D341Med (cell line): ENCODE data around the gene C4orf50.
"Not testable (repeated sequence)": the region's sequence is repeated elsewhere in the genome, so short reads cannot be mapped to it uniquely, and the experiment has no call there.

Experiments used
- DNase-seq: peaks from one replicate; pipeline ENCODE4 v3.0.0; 2012; ENCODE audit warnings: low spot score

Gene C4orf50

GRCh38 chr4:6017030-6017429 lies 1.2 kb downstream of the C4orf50 start:
- DNase-seq = no peak

DNA sequence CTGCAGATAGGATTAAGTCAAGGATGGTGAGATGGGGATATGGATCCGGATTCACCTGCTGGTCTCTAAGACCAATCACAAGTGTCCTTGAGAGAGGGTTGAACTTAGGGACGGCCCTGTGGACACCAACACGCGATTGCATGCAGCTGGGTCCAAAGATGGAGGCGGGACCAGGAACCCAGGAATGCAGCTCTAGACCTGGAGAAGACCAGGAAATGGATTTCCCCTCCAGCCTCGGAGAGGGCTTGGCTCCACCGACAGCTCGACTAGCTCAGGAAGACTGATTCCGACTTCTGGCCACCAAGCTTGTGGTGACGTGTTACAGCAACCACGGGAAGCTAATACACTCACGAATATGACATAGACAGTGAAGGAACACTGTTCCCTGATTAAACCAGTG lies 4.7 kb downstream of the C4orf50 start:
- DNase-seq = no peak

- DNase-seq = no peak
Observed at GRCh38 chr4:6012200-6012599, 6.0 kb downstream of the C4orf50 start.

DNA sequence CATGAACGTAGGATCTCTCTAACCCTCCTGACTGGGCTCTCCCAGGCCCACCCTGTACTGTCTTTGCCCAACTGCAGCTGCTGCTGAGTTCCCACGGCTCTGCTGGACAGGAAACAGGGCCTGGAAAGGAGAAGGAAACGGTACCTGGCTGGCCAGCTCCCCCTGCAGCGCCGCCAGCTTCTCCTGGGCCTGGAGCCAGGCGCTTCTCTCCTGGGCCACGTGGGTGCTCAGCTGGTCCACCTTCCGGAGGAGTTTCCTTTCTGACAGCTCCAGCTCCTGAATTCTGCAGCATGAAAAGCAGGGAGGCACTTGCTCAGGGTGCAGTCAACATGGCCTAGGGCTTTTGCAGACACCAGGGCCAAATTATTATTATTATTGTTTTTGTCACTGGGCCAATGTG lies 6.5 kb downstream of the C4orf50 start:
- DNase-seq = no peak

DNA sequence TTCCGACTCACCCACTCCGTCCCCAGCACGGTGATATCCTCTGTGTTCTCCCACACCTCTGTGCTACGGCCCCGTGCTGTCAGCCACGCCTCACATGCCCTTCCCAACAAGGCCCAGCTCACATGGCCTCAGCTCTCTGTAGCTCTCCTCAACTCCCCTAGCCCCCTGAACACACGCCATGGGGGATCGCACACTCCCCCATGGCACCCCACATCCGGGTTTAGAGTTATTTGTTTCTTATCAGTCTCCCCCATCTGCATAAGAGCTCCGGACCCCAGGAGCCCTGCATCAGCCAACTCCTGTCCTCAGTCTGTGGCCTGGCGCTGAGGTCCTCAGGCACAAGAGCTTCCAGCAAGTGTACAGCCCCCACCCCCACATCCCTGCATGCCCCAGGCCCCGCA lies 7.0 kb downstream of the C4orf50 start:
- DNase-seq = no peak

DNA sequence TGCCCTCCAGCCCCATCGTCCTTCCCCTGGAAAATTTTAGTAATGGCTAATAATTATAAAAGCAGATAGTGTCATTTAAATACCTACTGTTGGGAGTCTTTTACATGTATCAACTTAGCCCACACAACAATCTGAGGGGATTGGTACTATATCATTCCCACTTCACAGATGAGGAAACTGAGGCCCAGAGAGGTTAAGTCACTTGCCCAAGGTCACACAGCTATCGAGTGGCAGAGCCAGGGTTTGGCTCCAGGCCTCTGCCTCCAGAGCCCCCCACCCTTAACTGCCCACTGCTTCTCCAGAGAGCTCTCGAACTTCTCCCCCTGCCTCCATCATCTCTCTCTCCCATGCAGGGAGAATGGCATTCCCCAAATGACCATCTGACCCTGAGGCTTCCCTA lies 7.4 kb downstream of the C4orf50 start:
- DNase-seq = no peak

DNA sequence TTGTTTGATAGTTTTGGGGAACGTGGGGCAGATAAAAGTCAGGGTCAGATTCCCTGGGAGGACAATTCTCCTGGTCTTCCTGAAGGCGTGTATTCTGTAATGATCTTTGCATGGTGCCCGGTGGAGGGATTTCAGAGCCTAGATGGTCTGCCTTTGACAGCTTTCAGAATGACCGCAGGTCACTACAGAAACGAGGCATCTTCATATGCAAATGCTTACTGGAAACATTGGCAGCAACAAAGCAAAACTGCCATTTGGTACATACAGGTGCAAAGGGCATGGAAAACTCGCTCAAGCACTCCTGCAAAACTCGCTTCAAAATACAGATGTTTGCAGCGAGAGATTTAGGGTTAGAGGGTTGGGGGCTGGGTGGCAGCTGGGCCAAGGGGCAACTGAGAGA lies 8.8 kb downstream of the C4orf50 start:
- DNase-seq = no peak

DNA sequence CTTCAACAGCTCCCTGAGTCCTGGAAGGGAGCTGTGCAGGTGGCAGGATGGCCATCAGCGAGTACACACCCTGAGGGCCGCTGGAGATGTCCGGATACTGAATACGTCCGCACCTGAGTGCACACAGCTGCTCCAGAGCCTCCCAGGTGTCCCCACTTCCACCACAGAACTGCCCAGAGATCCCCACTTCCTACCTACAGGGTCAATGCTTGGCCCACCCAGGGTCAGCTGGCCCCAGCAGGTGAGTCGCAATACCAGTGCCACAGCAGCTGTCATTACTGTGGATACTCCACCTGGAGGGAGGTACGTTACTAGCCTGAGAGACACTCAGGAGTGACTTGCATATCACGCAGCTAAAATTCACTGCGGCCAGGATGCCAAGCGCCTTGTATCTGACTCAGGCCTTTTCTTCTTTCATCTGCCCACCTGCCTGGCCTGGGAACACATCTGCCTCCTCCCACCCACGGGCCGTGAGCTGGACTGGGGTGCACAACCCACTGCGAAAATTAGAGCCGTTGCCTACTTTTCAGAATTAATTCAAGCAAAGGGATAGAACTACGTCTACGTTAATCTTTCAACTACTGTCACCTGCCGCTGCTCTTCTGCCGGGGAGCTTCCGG lies 9.4 kb downstream of the C4orf50 start:
- no peak for DNase-seq

DNA sequence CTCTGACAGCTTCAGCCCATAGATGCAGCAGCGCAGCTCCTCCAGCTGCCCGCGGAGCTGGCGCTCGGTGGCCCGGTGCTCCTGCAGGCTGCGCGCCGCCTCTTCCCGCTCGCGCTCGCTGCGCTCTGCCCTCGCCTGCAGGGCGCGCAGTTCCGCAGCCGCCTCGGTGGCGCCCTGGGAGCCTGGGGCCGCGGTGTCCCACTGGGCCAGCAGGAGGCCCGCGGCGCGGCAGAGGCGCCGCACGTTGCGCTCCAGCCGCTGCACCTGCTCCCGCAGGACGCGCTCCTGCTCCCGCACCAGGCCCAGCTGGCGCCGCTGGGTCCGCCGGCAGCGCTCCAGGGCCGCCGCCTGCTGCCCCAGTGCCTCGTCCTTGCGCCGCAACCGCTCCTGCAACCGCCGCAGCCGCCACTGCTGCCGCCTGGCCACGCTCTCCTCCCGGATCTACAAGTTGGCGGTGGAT lies 10.1 kb downstream of the C4orf50 start:
- DNase-seq = peak; percentile 77

DNA sequence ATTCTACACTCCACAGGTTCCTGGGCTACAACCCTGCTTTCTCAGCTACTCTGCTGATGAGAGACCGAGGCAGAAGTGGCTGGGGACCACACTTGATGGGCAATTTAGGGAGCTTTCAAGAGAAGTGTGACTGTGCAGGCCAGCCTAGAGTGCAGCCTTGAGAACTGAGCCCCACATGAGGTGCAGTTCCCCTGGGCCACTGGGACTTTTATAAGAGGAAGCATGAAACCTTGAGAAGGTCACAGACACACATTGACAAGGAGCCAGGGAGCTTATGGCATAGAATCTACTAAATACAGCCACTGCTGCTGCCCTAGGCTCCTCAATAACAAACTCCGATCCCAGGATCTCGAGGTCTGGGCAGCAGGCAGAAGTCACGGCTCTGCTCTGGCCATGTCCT lies 13.1 kb downstream of the C4orf50 start:
- DNase-seq = no peak

GRCh38 chr4:6003485-6003884 lies 14.7 kb downstream of the C4orf50 start:
- DNase-seq = not testable (repeated sequence)

DNA sequence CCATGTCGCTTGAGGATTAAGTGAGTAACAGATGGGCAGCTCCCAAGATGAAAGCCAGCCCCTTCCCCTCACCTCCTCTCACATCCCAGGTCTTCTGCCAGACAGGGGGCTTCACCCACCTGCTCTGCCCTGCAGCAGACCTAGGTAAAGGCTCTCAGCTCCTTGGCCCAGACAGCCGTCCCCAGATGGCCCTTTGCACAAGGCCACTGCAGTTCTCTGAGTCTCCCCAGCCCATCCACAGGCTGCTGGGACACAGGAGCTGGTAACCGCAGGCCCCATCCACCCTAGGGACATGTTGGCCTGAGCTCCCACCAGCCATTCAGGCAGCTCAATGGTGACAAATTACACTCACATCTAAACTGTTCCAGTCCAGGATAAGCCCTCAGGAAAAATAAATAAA lies 15.3 kb downstream of the C4orf50 start:
- DNase-seq = no peak

DNA sequence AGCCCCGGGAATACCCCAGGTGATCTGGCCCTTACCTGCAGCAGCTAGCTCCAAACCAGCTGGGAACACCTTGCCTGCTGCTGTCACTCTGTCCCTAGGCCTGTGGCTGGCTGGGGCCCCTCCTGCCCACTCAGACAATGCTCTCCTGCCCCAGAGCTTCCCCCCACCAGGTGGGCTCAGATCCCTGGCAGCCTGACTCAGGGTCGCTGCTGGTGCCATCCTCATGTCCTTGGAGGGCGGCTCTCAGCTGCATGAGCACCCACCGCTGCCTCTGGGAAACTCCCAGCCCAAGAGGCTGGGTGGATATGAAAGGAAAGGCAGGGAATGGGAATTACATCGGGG lies 15.8 kb downstream of the C4orf50 start:
- DNase-seq = no peak

- no peak for DNase-seq
Observed at GRCh38 chr4:6001680-6002491, 16.3 kb downstream of the C4orf50 start.

DNA sequence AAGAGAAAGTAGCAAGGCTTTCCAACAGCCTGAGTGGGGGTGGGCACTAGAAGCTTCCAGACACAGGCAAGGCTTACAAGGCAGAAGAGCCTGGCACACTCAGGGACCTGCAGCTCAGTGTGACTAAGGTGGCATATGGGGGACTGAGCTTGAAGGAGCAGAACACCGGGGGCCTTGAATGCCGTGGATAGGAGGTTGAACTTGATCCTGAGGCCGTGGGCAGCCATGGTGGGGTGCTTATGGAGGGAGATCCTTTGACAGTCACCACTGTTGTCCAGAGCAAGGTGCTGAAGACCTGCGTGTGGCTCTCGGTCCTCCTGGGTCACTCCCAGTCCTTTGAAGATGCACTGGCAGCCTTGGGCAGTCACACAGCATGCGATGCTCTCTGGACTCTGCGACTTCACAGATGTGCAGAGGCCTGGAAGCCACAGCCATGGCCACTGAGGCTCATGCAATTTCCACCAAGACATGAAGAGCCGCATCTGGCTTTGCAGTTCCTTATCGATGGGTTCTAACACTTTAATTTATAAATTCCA lies 18.3 kb downstream of the C4orf50 start:
- no peak for DNase-seq

DNA sequence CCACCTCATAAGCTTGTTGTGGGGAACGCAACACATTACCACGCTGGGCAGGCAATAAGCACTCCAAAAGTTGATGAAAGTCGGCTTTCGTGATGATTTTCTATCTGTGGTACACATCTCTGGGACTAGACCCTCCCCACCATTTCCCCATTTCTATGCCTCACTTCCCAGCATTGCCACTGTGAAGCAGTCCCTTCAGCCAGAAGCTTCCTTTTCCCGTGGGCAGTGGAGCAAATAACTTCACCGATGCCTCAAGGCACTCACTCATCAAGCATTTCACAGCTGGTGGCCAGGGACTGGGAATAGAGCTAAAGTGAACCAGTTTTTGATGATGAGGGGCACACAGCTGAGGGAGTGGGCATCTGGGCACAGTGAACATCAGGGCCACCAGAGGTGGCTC lies 18.9 kb downstream of the C4orf50 start:
- DNase-seq = no peak

DNA sequence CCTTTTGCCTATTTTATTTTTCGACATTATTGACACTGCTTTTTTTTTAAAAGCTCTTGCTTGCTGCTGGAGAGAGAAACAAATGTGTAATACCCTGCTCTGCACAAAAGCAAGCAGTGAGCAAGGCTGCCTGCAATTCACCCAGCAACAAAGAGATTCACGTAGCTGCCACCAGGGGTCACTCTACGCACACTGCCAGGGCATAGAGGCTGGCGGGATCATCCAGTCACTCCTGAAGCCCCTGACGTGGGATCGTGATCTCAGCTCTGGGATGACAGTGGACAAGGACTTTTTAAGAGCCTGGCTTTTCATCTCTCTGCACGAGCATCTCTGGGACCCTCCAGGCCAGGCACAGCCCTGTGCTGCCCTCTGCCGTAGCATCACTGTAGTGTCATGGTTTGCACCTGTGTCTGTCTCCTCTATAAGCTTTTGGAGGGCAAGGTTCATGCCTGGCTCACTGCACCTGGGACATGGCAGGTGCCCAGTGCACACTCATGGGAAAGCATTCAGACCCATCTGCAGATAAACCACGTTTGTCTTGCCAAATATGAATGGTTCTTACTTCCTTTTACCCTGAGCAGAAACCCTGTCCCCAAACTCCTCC lies 19.8 kb downstream of the C4orf50 start:
- peak; percentile 87 for DNase-seq

DNA sequence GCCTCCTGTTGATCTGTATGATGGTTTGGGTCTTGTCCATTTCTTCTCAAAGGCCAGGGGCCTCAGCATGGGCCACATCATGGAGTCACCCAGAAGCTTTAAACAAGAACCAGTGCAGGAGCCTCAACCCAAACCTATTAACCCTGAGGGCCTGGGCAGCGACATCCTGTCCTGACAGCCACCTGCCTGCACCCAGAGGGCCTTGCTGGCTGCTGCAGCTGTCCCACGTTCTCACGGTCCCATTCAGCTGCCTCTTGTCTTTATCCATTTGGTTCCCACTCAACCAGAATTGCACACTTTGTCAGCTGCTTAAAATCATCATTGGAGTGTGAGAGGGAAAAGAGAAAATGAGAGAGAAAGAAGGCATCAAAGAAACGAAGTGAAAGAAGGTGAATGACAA lies 21.6 kb downstream of the C4orf50 start:
- no peak for DNase-seq

GRCh38 chr4:5995901-5996623 lies 22.2 kb downstream of the C4orf50 start:
- no peak for DNase-seq

GRCh38 chr4:5993876-5994811 lies 24.1 kb downstream of the C4orf50 start:
- DNase-seq = no peak

- DNase-seq = not testable (repeated sequence)
Observed at GRCh38 chr4:5993346-5993745, 24.9 kb downstream of the C4orf50 start.
